ENCODE data around the gene DOCK9.

DOCK9 gene

GRCh38 chr13:98842070-98842469, 135.8 kb downstream of the DOCK9 start:
- no peak for DNase-seq

- DNase-seq, result peak; percentile 48
Measured at GRCh38 chr13:98839856-98840769, 137.8 kb downstream of the DOCK9 start.

GRCh38 chr13:98838776-98839175, 139.1 kb downstream of the DOCK9 start:
- DNase-seq, result no peak

DNA sequence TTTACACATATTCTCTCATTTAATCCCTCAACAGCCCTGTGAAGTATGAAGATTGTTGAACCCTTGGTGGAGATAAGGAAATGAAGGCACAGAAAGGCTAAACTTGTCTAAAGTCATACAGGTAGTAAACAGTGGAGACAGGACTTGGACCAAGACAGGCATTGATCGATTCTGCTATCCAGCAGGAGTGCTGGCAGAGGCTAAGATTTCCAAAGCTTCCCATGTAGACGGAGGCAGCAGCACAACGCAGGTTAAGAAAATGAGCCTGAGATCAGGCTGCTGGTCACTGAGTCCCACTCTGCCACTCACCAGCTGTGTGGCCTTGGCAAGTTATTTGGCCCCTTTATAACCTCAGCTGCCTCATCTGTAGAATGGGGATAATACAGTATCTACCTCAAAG, 140.0 kb downstream of the DOCK9 start:
- DNase-seq, result no peak

GRCh38 chr13:98835156-98835555, 142.7 kb downstream of the DOCK9 start:
- no peak for DNase-seq

DNA sequence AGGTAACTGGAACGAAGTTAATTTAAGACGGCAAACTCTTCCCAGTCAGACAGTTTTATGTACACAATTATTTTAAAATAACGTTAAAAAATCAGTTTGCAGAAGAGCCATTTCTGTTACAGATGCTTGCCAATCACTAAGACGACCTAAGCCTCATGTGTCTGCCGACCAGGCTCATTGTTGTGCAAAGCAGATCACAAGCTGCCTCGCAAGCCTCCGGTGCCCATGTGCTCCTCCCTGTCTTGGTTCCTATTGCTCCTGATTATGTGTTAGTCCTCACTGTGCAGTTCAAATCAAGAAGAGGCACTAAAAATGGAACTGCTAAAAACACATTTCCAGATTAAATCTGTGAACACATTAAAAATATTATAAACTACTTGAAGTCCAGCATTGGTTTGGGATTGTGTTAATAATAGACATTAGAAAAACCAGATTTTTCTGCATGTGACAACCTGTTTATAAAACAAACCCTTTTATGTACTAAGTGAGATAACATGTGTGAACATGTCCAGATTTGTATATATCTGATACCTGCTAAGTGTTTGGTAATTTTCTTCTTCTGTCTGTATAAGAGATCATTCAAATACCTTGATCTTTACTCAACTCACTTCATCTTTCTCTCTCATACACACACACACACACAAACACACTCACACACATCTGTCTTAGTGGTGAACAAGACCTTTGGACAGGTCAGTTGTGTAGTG, 143.5 kb downstream of the DOCK9 start:
- DNase-seq, result no peak

DNA sequence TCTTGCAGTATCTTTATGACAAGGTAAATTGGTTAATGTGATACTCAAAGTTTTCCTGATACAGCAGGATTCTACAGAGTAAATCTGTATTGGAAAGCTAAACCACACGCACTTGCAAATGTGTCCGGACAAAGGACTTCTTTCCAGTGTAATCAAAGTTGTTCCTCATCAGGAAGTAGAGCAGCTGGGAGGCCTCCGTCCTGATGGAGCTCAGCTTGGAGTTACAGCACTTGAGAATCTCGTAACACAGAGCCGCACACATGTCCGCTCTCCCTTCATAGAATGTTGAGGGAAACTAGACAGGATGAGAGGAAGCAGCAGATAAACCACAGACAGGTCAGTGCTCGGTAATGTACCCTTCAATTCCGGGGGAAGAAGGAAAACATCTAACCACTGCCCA, 146.6 kb downstream of the DOCK9 start:
- no peak for DNase-seq

DNA sequence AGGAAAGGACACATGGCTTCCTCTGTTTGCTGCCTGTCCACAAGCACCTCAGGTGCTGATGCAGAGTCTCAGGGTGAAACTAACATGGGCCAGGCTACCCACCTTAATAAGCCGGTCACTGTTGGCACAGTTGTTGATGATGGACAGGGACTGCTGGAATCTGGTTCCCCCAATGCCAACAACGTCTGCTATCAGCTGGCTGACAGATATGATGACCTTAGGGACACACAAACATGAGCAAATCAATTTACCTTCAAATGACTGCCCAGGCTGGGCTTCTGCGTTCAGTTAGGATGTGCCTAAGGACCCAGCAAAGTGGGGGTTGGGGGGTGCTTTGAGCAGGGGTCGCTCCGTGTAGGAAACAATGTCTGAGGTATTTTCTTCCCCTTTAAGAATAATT, 148.3 kb downstream of the DOCK9 start:
- DNase-seq, result no peak

- no peak for DNase-seq
Measured at GRCh38 chr13:98828614-98829013, 149.2 kb downstream of the DOCK9 start.

GRCh38 chr13:98827449-98827848, 150.4 kb downstream of the DOCK9 start:
- no peak for DNase-seq

DNA sequence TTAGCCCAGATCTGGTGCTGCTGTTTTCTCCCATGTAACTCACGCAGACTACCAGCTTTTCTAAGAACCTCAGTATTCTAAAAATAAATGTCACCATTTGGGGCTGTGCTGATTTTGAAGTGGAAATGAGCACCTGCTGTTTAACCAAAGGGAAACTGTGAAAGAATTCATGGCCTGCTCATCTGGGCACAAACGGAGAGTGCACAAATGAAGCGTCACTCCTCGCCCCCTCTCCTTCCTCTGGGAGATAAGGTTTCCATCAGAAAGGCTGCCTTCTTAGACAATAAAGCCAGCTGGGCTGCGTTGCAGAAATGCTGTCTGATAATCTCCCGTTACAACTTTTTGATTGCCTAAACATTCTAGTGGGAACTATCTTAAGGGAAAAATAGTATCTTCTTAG, 151.7 kb downstream of the DOCK9 start:
- no peak for DNase-seq

DNA sequence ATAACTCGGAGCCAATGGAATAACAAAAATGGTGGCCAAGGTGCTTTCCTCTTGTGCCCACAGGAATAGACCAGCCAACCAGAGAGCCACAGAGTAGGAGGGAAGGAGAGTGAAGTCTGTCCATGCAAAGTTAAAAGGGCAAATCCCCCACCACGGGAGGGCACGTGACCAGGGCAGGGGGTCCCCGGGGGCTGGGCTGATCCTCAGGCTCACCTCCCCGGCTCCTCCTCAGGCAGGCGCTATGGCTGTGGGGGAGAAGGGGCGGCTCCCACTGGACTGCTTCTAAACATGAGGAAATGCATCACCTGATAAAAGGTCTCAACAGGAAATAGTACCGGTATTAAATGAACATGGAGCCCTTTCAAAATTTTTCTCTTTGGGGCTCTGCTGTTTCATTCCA, 152.2 kb downstream of the DOCK9 start:
- no peak for DNase-seq

- DNase-seq, result no peak
Measured at GRCh38 chr13:98824376-98825160, 153.3 kb downstream of the DOCK9 start.

DNA sequence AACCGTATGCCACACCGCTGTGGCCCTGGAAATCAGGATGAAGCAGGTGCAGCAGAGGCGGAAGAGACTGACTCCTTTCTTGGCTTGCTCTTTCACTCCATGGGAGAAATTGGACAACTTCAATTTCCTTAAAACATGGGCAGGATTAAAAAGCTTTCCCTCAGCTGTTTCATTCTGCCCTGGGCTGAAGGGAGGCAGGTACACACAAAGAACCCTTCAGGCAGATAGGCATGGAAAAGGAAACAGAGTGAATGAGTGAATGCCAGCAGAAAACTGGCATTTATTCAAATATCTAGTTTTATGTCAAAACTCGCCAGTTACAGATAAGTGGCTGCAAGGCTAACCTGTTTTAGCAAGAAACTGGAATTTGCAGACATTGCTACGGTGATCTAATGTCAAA, 154.4 kb downstream of the DOCK9 start:
- no peak for DNase-seq

DNA sequence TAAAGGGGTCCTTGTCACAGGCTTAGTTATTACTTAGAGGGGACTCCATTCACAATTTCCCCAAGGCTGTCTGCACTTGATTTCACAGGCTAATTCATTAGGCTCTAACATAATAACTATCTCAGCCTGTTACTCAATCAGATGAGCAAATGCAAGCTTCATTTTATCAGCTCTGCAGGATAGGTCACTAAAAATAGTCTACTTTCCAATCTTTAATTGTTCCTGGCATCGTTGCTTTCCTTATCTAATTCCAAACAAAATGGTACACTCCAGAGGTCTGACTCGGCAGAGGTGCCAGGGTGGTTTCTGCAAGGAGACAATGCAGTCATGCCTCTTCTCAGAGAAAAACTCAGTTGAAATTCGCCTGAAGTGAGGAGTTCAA, 155.6 kb downstream of the DOCK9 start:
- no peak for DNase-seq

DNA sequence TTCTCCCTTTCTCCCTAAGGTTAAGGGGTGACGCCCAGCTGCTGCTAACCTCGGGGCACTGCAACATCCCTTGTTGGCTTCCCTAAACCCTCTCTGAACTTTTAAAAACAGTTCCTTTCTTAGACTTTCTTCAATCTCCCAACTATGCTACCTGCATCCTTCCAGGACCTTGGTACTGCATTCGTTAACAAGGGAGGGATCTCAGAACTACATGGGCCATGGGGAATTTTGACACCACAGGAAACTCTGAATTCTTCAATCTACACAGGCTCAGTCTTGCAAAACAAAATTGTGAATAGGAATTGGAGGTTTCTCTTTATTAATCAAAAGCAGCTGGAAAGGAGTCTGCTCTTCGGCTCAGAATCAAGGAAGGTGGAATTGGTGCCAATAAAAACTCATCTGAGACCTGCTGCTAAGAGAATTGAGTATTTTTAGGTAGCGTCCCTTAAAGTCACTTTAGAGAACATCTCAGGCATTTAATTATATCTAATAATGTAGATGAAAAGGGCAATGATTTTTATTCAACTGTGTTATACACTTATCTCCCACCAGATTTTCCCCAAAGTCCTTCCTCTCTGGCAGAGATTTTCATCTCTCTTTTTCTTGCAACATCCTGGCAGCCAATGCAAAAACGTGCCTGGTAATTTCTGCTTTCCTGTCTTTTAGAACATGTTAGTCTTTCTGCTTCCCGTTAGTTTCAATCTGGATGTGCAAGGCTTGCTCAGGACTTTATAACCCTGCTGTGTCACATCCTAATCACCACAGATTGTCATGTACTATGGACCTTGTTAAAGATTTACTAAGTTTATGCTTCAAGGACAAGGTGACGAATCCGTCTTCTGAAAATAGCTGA, 156.3 kb downstream of the DOCK9 start:
- DNase-seq, result no peak

GRCh38 chr13:98820744-98821371, 157.0 kb downstream of the DOCK9 start:
- no peak for DNase-seq

DNA sequence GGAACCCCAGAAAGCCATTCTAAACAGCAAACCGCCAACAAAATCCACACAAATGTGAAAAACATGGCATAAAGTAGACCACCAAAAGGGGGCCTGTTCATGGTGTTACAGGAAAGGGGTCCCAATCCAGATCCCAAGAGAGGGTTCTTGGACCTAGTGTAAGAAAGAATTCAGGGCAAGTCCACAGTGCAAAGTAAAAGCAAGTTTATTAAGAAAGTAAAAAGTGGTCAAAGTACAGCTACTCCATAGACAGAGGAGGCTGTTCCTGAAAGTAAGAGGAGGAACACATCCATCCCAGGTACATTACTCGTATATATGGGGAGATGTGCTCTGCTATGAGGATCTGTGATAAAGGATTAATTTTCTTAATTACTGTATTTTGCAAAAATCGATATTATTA, 157.6 kb downstream of the DOCK9 start:
- DNase-seq, result no peak

DNA sequence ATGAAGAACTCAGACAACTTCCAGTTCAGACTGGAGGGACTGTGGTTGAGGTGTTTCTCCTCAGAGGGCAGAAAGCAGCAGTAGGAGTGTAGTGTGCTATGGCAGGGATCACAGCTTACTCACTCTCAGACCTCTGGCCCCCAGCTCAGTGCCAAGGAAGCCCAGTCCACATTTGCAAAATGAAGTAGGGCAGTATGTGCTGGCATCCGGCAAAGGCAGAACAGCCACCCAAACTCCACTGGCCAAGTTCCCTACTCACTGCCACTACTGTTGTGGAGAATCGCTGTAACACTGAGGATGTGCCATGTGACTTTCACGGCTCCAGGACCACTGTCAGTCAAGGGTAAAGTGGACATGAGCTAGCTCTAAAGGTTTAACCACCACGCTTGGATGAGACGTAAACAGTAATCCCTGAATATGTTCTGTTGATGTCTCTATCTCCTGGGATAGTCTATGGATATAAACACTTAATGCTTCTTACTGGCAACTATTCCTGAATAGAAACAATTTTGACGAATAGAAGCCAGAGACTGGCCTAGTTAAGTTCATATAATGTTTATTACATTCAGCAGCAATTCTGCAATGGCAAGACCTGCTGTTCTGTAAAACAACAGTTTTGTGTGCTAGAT, 158.4 kb downstream of the DOCK9 start:
- no peak for DNase-seq

GRCh38 chr13:98816406-98816805, 161.5 kb downstream of the DOCK9 start:
- DNase-seq, result no peak

DNA sequence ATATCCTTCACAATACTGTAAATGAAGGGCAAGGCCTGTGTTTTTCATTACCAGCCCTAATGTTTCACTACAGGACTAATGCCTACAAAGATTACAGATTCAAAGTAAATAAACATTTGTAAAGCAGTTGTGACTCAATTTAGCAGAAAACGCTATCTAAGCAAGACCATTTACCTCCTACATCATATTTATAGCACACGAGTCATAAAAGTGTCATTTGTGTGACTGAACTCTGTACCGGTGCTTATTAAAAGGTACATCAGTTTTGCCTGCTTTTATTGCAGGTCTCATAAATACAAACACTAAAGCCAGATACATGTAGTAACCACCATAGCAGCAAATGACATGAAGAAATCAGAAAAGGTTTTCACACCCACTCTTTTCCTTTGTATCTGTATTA, 163.9 kb downstream of the DOCK9 start:
- no peak for DNase-seq
